ENCODE data around the gene NRL.
A peak's percentile ranks its signal among the peaks of the same experiment; 100 is the strongest.

NRL gene

DNA sequence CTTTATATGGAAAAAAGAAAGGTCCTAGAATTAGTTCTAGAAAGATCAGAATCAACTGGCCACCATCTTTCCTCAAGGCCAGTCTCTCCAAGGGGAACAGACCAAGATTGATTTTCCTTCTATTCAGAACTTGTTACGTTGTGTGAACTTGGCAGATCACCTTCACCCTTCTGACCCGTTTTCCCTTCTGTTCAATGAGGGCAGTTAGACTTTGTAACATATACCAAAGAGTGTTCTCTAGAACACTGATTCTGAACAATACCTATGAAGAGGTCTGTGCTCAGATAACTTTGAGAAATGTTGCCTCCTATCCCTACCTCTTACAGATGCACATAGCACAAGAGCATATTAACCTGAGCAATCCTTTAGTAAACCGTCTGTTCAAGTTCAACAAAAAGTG is 31.3 kb downstream of the NRL start:
- ChIA-PET POLR2A (no interaction called here), CTCF (interaction anchor here (1.3 to 8.5 kb wide), 3 partner anchors 24 to 248 kb away, joined by 4 to 100 read pairs (median 32); no protein-coding TSS in a partner anchor)
- TF ChIP-seq, protein P1, sequence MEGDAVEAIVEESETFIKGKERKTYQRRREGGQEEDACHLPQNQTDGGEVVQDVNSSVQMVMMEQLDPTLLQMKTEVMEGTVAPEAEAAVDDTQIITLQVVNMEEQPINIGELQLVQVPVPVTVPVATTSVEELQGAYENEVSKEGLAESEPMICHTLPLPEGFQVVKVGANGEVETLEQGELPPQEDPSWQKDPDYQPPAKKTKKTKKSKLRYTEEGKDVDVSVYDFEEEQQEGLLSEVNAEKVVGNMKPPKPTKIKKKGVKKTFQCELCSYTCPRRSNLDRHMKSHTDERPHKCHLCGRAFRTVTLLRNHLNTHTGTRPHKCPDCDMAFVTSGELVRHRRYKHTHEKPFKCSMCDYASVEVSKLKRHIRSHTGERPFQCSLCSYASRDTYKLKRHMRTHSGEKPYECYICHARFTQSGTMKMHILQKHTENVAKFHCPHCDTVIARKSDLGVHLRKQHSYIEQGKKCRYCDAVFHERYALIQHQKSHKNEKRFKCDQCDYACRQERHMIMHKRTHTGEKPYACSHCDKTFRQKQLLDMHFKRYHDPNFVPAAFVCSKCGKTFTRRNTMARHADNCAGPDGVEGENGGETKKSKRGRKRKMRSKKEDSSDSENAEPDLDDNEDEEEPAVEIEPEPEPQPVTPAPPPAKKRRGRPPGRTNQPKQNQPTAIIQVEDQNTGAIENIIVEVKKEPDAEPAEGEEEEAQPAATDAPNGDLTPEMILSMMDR (IDR thresholded peaks at IDR 0.05; ENCODE audit: control extremely low read depth, extremely low read depth, low read depth, missing control alignments): no peak
- DNase-seq (ENCODE audit: extremely low spot score): no peak

DNA sequence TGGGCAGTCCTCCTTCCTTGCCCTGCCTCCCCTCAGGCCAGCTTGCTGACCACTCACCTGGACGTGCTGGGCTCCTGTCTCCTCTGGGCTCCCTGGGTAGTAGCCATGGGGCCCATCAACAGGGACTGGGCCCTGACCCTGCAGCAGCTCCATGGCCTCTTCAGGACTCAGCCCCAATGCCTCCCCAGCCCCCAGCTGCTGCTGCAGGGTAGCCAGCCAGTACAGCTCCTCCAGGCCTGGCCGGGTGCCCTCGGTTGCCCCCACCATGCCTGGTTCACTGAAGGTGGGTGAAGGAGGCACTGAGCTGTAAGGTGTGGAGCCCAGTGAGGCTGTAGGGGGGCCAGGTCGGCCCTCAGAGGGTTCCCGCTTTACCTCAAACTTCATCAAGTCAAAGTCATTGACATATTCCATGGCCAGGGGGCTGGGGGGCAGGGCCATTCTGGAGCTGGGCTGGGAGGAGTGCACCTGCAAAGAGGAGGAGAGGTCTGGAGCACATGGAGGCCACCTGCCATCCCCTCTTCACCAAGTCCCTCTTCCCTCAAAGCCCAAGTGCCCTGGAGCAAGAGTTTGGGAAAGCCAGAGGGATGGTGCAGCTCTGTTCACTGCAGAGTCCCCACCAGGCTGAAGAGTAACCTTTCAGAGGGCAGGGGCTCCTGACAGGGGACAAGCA is 32.2 kb downstream of the NRL start:
- CTCF ChIA-PET: interaction anchor here (0.8 to 8.5 kb wide), 8 partner anchors 10 to 249 kb away, joined by 3 to 100 read pairs (median 6); partner anchors contain the start of genes CPNE6 and PCK2
- DNase-seq (ENCODE audit: extremely low spot score): no peak
- POLR2A ChIA-PET: no interaction called here
- TF ChIP-seq, protein P1 (IDR thresholded peaks at IDR 0.05; ENCODE audit: control extremely low read depth, extremely low read depth, low read depth, missing control alignments): no peak

DNA sequence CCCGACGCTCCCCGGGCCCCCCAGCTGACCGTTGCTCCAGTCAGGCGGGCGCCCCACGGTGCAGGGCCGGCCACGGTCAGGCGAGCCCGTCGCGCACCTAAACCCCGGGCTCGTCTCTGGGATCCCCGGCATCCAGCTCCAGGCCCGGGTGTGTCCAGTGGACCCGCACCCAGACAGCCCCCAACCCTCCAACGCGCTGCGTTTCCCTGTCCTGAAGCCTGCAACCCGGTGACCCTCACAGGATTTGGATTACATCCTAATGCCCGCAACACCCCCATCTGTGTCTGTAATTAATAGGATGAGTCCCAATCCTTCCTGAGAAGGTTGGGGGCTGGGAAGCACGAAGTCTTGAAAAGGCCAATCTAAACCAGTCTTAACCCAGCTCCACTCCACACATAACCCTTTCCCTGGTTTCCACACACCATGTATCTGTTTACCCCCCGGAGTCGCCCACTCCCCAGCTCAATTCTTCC is 33.0 kb downstream of the NRL start:
- CTCF ChIA-PET: interaction anchor here (1.0 to 8.5 kb wide), 10 partner anchors 9 to 493 kb away, joined by 3 to 100 read pairs (median 6); partner anchors contain the start of genes CPNE6, IRF9 and PCK2
- DNase-seq (ENCODE audit: extremely low spot score): no peak
- POLR2A ChIA-PET: no interaction called here
- TF ChIP-seq, protein P1 (IDR thresholded peaks at IDR 0.05; ENCODE audit: control extremely low read depth, extremely low read depth, low read depth, missing control alignments): no peak

DNA sequence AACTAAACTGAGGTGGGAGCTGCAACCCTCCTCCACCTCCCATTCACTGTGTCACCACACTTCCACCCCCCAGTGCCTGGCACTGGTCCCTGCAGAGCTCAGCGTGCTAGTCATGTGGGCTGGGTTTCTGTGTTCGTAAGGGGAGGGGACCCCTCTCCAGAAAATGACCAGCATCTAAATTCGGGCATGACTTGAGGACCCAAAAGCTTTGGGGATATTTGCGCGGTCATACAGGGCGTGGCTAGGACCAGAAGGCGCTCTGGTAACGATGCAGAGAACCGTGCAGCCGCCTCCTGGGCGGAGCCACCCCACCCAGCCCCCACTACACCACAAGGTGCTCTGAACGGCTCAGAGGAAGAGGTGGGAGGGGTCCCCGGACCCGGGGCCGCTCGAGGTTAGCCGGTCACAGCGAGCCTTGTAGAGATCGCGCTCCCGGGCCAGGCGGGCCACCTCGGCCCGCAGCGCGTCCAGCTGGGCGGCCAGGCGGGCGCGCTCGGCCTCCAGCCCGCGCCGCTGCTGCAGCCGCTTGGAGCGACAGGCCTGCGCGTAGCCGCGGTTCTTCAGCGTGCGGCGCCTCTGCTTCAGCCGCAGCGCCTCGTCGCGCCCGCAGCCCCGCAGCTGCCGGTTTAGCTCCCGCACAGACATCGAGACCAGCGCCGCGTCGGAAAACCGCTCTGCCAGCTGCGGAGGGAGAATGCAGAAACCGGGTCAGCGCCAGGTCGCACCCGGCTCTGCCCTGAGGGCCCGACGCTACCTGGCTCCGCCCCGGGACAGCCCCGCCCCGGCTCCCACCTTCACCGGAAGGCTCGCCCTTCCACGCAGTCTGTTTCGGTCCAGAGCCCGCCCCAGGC is 33.6 kb downstream of the NRL start:
- CTCF ChIA-PET: interaction anchor here (1.0 to 8.5 kb wide), 14 partner anchors 9 to 492 kb away, joined by 3 to 100 read pairs (median 4); partner anchors contain the start of genes CIDEB, CPNE6, DCAF11 and IRF9
- TF ChIP-seq, protein P1 (IDR thresholded peaks at IDR 0.05; ENCODE audit: control extremely low read depth, extremely low read depth, low read depth, missing control alignments): no peak
- DNase-seq (ENCODE audit: extremely low spot score): peak; percentile 86
- POLR2A ChIA-PET: interaction anchor here (0.7 to 0.9 kb wide), 2 partner anchors 11 to 33 kb away, joined by 3 read pairs; partner anchors contain the start of gene DCAF11

DNA sequence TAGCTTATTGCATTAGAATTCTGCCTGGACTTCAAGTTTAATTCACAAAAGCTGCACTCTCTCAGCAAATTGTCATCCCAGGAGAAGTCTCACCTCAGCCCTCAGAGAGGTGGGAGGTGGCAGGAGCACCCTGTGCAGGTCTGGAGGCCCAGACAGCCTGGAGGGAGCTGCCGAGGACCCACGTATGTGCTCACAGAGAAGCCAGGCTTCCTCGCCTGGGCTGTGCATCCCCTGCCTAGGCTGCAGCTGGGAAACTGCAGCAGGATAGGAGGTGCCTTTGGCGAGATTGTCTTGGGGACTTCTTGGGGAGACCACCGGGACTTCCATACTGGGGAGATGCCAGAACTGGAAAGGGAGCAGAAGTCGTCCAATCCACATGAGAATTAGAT is 34.6 kb downstream of the NRL start:
- TF ChIP-seq, protein P1 (IDR thresholded peaks at IDR 0.05; ENCODE audit: control extremely low read depth, extremely low read depth, low read depth, missing control alignments): no peak
- ChIA-PET POLR2A (interaction anchor here (0.7 to 0.9 kb wide), 2 partner anchors 10 to 34 kb away, joined by 3 read pairs; partner anchors contain the start of gene DCAF11), CTCF (interaction anchor here (1.1 to 8.5 kb wide), 8 partner anchors 8 to 228 kb away, joined by 3 to 100 read pairs (median 6); partner anchors contain the start of genes CIDEB, CPNE6, DCAF11 and NRL)
- no peak for DNase-seq (ENCODE audit: extremely low spot score)
